K562 (cell line): Measurements from ENCODE around the gene RIMOC1. TPM values are rescaled to one million over a fixed set of nuclear protein-coding genes. Genes with fewer than 3 reads are reported as not detected.

ENCODE experiments used
- BCOR ChIP-seq: fragments of 450-650 bp; IDR thresholded peaks from 2 replicates; pipeline ENCODE4 v1.6.1; 2016
- ETV1 ChIP-seq: fragments of 450-650 bp; conservative IDR thresholded peaks from 2 replicates; pipeline ENCODE4 v1.6.1; 2016; ENCODE audit warnings: missing genetic modification characterization, control low read depth, low read depth, missing compliant biosample characterization
- MAFF ChIP-seq: IDR thresholded peaks from 2 replicates; pipeline ENCODE4 v1.6.1; 2012; ENCODE audit warnings: low read length, improper control_type of control experiment
- MTA1 ChIP-seq: fragments of 450-650 bp; IDR thresholded peaks from 2 replicates; pipeline ENCODE4 v1.6.1; 2017; ENCODE audit warnings: borderline replicate concordance
- NCOA4 ChIP-seq: fragments of 450-650 bp; IDR thresholded peaks from 2 replicates; pipeline ENCODE4 v1.6.1; 2018; ENCODE audit warnings: mild to moderate bottlenecking; ENCODE audit not compliant: partially characterized antibody
- NR2C2 ChIP-seq, 2 experiments: fragments of 200-800 bp in 1 of 2; sonication (Bioruptor generic) in 1 of 2; sonication (generic) in 1 of 2; formaldehyde crosslinking in 1 of 2; IDR thresholded peaks; 2 replicates each; pipeline versions ENCODE4 v1.6.1 to v1.8.0; 2016 to 2022; ENCODE audit warnings: mild to moderate bottlenecking in 1 of 2, missing compliant biosample characterization in 1 of 2, missing genetic modification characterization in 1 of 2, missing genetic modification reagents in 1 of 2
- SMAD4 ChIP-seq: fragments of 250-450 bp; sonication (Bioruptor Pico); conservative IDR thresholded peaks from 2 replicates; pipeline ENCODE4 v1.8.0; 2021; ENCODE audit warnings: inconsistent platforms, mild to moderate bottlenecking, moderate library complexity
- SOX6 ChIP-seq: fragments of 450-650 bp; IDR thresholded peaks from 2 replicates; pipeline ENCODE4 v1.6.1; 2014; ENCODE audit warnings: mild to moderate bottlenecking
- TCF7 ChIP-seq: sonication (generic); IDR thresholded peaks from 2 replicates; pipeline ENCODE4 v1.6.1; 2016; ENCODE audit warnings: antibody characterized with exemption, borderline replicate concordance
- ZNF263 ChIP-seq: sonication (generic); formaldehyde crosslinking; IDR thresholded peaks from 2 replicates; pipeline ENCODE4 v1.8.0; 2022; ENCODE audit warnings: mild to moderate bottlenecking, missing genetic modification reagents, borderline replicate concordance
- polyA plus RNA-seq, 8 experiments: library from polyadenylated mRNA; depleted of rRNA in 4 of 8; stranded (reverse) in 5 of 8; unstranded in 3 of 8; fragments of >200 nt; fragmentation: Nextera tagmentation in 2 of 8; fragmentation: Illumina TruSeq in 1 of 8; extraction: Ambion mirVana in 2 of 8; extraction: Trizol in 1 of 8; gene quantifications; 2 replicates each; pipeline versions ENCODE4 v1.2.1 to v1.2.3, GENCODE V29; 2011 to 2014; ENCODE audit warnings: inconsistent platforms in 1 of 8, missing spikeins in 1 of 8
- total RNA-seq, 7 experiments: library from RNA; depleted of rRNA in 6 of 7; stranded (reverse); fragments of >200 nt in 6 of 7; fragmentation: Illumina TruSeq in 2 of 7; extraction: Trizol in 2 of 7; gene quantifications; 2 replicates each; pipeline versions ENCODE4 v1.2.1 to v1.2.3, GENCODE V29; 2011 to 2021; ENCODE audit warnings: low replicate concordance in 1 of 7
- TF ChIP-seq, protein P1 (sequence below): fragments of 200-600 bp; sonication (generic); IDR thresholded peaks from one replicate; pipeline ENCODE4 v1.6.1; 2012; ENCODE audit warnings: mild to moderate bottlenecking, low read depth, low read length, inconsistent platforms
- TF ChIP-seq, protein P2 (sequence below): fragments of 450-650 bp; formaldehyde crosslinking; IDR thresholded peaks from 2 replicates; pipeline ENCODE4 v1.4.0; 2022; ENCODE audit warnings: missing genetic modification characterization

Gene RIMOC1
- total and polyA plus RNA-seq, 9 of the 15 experiments (the other 6 are each of a cell fraction or from before 2014, with no cell fraction given), result 11.6 to 63.1 (median 30.8) TPM

DNA sequence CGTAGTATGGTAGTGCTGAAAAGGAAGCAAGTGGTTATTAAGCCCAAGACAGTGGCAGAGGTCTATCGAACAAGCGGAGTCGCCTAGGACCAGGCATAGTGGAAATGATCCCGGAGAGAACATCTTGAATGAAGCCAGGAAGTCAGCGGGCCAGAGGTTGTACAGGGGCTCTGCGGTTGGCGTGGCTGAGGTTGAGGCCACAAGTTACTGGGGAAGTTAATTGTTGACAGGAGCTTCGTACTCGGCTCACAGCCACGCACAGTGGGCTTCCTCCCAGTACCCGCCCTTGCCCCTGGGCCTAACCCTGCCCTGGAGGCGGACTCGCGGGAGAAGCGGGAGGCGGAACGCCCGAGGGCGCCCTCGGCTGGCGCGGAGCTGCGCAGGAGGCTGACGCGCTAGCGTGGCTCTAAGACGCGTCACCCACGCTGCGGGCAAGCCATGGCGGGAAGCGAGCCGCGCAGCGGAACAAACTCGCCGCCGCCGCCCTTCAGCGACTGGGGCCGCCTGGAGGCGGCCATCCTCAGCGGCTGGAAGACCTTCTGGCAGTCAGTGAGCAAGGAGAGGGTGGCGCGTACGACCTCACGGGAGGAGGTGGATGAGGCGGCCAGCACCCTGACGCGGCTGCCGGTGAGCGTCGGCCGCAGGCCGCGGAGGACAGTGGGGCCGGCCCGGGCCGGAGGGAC lies 20.9 kb downstream of the RIMOC1 start, which contains the start of gene FBXO4 (continued):
- TF ChIP-seq, protein P1, sequence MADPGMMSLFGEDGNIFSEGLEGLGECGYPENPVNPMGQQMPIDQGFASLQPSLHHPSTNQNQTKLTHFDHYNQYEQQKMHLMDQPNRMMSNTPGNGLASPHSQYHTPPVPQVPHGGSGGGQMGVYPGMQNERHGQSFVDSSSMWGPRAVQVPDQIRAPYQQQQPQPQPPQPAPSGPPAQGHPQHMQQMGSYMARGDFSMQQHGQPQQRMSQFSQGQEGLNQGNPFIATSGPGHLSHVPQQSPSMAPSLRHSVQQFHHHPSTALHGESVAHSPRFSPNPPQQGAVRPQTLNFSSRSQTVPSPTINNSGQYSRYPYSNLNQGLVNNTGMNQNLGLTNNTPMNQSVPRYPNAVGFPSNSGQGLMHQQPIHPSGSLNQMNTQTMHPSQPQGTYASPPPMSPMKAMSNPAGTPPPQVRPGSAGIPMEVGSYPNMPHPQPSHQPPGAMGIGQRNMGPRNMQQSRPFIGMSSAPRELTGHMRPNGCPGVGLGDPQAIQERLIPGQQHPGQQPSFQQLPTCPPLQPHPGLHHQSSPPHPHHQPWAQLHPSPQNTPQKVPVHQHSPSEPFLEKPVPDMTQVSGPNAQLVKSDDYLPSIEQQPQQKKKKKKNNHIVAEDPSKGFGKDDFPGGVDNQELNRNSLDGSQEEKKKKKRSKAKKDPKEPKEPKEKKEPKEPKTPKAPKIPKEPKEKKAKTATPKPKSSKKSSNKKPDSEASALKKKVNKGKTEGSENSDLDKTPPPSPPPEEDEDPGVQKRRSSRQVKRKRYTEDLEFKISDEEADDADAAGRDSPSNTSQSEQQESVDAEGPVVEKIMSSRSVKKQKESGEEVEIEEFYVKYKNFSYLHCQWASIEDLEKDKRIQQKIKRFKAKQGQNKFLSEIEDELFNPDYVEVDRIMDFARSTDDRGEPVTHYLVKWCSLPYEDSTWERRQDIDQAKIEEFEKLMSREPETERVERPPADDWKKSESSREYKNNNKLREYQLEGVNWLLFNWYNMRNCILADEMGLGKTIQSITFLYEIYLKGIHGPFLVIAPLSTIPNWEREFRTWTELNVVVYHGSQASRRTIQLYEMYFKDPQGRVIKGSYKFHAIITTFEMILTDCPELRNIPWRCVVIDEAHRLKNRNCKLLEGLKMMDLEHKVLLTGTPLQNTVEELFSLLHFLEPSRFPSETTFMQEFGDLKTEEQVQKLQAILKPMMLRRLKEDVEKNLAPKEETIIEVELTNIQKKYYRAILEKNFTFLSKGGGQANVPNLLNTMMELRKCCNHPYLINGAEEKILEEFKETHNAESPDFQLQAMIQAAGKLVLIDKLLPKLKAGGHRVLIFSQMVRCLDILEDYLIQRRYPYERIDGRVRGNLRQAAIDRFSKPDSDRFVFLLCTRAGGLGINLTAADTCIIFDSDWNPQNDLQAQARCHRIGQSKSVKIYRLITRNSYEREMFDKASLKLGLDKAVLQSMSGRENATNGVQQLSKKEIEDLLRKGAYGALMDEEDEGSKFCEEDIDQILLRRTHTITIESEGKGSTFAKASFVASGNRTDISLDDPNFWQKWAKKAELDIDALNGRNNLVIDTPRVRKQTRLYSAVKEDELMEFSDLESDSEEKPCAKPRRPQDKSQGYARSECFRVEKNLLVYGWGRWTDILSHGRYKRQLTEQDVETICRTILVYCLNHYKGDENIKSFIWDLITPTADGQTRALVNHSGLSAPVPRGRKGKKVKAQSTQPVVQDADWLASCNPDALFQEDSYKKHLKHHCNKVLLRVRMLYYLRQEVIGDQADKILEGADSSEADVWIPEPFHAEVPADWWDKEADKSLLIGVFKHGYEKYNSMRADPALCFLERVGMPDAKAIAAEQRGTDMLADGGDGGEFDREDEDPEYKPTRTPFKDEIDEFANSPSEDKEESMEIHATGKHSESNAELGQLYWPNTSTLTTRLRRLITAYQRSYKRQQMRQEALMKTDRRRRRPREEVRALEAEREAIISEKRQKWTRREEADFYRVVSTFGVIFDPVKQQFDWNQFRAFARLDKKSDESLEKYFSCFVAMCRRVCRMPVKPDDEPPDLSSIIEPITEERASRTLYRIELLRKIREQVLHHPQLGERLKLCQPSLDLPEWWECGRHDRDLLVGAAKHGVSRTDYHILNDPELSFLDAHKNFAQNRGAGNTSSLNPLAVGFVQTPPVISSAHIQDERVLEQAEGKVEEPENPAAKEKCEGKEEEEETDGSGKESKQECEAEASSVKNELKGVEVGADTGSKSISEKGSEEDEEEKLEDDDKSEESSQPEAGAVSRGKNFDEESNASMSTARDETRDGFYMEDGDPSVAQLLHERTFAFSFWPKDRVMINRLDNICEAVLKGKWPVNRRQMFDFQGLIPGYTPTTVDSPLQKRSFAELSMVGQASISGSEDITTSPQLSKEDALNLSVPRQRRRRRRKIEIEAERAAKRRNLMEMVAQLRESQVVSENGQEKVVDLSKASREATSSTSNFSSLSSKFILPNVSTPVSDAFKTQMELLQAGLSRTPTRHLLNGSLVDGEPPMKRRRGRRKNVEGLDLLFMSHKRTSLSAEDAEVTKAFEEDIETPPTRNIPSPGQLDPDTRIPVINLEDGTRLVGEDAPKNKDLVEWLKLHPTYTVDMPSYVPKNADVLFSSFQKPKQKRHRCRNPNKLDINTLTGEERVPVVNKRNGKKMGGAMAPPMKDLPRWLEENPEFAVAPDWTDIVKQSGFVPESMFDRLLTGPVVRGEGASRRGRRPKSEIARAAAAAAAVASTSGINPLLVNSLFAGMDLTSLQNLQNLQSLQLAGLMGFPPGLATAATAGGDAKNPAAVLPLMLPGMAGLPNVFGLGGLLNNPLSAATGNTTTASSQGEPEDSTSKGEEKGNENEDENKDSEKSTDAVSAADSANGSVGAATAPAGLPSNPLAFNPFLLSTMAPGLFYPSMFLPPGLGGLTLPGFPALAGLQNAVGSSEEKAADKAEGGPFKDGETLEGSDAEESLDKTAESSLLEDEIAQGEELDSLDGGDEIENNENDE, result no peak
- TF ChIP-seq MAFF, result no peak
- TF ChIP-seq ZNF263 (CRISPR knock-in tag), result peak; percentile 51
- peak; percentile 77; the same call in 1 of the 2 replicates for TF ChIP-seq TCF7
- peak; percentile 70 for TF ChIP-seq SOX6
- peak; percentile 79 for TF ChIP-seq MTA1
- TF ChIP-seq BCOR, result peak; percentile 50; the same call in 1 of the 2 replicates
- TF ChIP-seq NCOA4, result no peak
- TF ChIP-seq, protein P2, sequence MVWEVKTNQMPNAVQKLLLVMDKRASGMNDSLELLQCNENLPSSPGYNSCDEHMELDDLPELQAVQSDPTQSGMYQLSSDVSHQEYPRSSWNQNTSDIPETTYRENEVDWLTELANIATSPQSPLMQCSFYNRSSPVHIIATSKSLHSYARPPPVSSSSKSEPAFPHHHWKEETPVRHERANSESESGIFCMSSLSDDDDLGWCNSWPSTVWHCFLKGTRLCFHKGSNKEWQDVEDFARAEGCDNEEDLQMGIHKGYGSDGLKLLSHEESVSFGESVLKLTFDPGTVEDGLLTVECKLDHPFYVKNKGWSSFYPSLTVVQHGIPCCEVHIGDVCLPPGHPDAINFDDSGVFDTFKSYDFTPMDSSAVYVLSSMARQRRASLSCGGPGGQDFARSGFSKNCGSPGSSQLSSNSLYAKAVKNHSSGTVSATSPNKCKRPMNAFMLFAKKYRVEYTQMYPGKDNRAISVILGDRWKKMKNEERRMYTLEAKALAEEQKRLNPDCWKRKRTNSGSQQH (CRISPR knock-in tag), result 0 out of 2 replicates have a peak, but pooled peaks have one; percentile 53
- TF ChIP-seq ETV1, result peak; percentile 53; the same call in 1 of the 2 replicates
- peak; percentile 90 for TF ChIP-seq SMAD4 (CRISPR knock-in tag)
- peak; percentile 75; the same call in 1 of the 2 replicates for TF ChIP-seq NR2C2 (CRISPR knock-in tag; IDR thresholded peaks at IDR 0.05)
- TF ChIP-seq NR2C2 (tag; IDR thresholded peaks at IDR 0.05), result peak; percentile 85
